ENCODE measurements around the gene MAP3K20.

Gene MAP3K20

DNA sequence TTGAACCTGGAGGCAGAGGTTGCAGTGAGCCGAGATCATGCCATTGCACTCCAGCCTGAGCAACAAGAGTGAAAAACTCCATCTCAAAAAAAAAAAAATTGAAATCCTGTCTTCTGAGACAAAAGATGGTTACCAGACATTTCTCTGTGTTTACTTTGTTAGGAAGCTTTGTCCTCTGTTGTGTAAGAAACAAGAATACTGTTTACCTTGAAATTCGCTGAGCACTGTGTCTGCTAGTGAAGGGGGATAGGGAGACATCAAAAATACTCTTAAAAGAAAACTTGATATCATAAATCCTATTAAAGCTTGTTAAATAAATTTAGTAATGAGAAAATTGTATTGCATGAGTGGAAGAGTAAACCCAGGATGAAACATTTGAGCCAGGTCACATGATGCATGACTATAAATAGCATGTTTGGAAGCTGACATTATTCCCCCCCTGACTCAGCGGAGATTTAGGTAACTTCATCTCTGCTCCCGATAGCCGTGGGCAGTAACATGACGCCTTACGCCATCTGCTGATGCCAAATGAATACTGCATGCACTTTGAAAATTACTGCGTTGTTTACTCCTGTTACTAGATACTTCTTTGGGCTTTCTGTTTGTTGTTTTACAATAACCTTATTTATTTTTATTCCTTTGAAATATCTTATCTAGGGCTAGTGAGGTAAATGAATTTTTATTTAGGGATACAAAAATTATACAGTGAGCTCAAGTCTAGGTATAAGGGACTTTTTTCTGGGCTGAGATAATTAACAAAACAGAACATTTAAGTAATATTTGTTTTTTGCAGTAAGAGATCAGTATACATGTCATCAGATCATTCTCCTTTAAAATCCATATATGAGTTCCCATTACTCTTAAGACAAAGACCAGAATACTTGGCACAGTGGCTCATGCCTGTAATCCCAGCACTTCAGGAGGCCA, 134.9 kb downstream of the MAP3K20 start:
- DNase-seq (ENCODE audit: low spot score): peak; percentile 54
- TF ChIP-seq, protein P1, sequence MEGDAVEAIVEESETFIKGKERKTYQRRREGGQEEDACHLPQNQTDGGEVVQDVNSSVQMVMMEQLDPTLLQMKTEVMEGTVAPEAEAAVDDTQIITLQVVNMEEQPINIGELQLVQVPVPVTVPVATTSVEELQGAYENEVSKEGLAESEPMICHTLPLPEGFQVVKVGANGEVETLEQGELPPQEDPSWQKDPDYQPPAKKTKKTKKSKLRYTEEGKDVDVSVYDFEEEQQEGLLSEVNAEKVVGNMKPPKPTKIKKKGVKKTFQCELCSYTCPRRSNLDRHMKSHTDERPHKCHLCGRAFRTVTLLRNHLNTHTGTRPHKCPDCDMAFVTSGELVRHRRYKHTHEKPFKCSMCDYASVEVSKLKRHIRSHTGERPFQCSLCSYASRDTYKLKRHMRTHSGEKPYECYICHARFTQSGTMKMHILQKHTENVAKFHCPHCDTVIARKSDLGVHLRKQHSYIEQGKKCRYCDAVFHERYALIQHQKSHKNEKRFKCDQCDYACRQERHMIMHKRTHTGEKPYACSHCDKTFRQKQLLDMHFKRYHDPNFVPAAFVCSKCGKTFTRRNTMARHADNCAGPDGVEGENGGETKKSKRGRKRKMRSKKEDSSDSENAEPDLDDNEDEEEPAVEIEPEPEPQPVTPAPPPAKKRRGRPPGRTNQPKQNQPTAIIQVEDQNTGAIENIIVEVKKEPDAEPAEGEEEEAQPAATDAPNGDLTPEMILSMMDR (IDR thresholded peaks at IDR 0.05; ENCODE audit: extremely low read depth, missing control alignments): peak; percentile 85

DNA sequence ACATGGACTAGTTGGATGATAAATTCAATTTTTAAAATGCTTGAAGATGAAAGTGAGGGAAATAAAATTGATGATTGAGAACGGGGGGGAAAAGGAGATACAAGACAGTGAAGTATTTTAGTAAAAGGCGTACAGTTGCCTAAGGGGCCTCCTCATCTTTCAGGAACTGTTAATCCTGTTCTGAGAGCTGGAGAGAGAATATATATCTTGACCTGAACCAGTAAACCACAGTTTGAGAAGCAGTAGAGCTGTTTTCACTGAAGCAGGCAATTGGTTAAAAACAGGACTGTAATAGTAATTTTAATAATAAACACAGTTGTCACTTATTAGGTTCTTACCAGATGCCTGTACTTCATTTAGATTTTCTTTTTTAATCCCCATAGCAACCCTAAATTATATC, 137.5 kb downstream of the MAP3K20 start:
- TF ChIP-seq, protein P1 (IDR thresholded peaks at IDR 0.05; ENCODE audit: extremely low read depth, missing control alignments): no peak
- no peak for DNase-seq (ENCODE audit: low spot score)

- DNase-seq (ENCODE audit: low spot score): no peak
These were observed 138.6 kb downstream of the MAP3K20 start for GRCh38 chr2:173214213-173214612.

GRCh38 chr2:173215316-173215715, 139.7 kb downstream of the MAP3K20 start:
- TF ChIP-seq, protein P1 (IDR thresholded peaks at IDR 0.05; ENCODE audit: extremely low read depth, missing control alignments): no peak
- no peak for DNase-seq (ENCODE audit: low spot score)

More at GRCh38 chr2:173214213-173214612, 138.6 kb downstream of the MAP3K20 start:
- TF ChIP-seq, protein P1 (IDR thresholded peaks at IDR 0.05; ENCODE audit: extremely low read depth, missing control alignments): no peak

GRCh38 chr2:173216051-173216450, 140.4 kb downstream of the MAP3K20 start:
- DNase-seq (ENCODE audit: low spot score): no peak
- TF ChIP-seq, protein P1 (IDR thresholded peaks at IDR 0.05; ENCODE audit: extremely low read depth, missing control alignments): no peak

GRCh38 chr2:173216668-173217067, 141.0 kb downstream of the MAP3K20 start:
- TF ChIP-seq, protein P1 (IDR thresholded peaks at IDR 0.05; ENCODE audit: extremely low read depth, missing control alignments): no peak
- DNase-seq (ENCODE audit: low spot score): no peak

GRCh38 chr2:173217116-173217840, 141.6 kb downstream of the MAP3K20 start:
- DNase-seq (ENCODE audit: low spot score): no peak
- TF ChIP-seq, protein P1 (IDR thresholded peaks at IDR 0.05; ENCODE audit: extremely low read depth, missing control alignments): no peak

Data from GM20000 (cell line).